Spleen (tissue), 7 donors: ENCODE measurements around the gene TMEM174.

Experiments
- POLR2A ChIP-seq, 3 donors: fragments of 450-650 bp; IDR thresholded peaks; one replicate each; pipeline ENCODE4 v1.5.1; 2017; ENCODE audit warnings: antibody characterized with exemption in 3 of 3, mild to moderate bottlenecking in 1 of 3
- POLR2AphosphoS5 ChIP-seq, 3 donors: sonication (generic); formaldehyde crosslinking; IDR thresholded peaks; one replicate each; pipeline ENCODE4 v1.5.1; 2017; ENCODE audit warnings: antibody characterized with exemption in 3 of 3
- TF ChIP-seq, protein P1 (sequence below), 11 experiments: fragments of 200-600 bp in 7 of 11; fragments of 450-650 bp in 4 of 11; sonication (generic) in 4 of 11; IDR thresholded peaks in 8 of 11; conservative IDR thresholded peaks in 3 of 11; 1 replicate in 7 of 11; 2 replicates in 4 of 11; pipeline versions ENCODE4 v1.4.0 to v1.8.0; 2016 to 2021; ENCODE audit warnings: antibody characterized with exemption in 11 of 11, inconsistent platforms in 4 of 11, mild to moderate bottlenecking in 1 of 11
- donor health status: DM: no; HTN: no; CAD: no; lungs with moderate emphysema.
- donor health status: DM: no; HTN: no; CAD: no.
- donor health status: DM: no; HTN: no; CAD: no.

DNA sequence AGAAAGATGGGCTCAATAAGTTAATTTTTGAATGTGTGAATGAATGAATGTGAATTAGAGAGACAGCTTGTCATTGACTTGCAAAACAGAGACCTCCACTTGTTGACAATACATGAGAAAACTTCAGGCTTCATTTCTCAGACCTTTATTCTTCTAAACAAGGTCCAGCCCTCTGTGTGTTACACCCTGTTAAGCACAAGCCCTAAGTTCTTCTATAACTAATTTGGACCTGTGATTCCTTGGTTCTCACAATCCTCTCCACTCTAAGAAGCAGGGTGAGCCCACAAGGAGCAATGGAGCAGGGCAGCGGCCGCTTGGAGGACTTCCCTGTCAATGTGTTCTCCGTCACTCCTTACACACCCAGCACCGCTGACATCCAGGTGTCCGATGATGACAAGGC, at the start of gene TMEM174:
- TF ChIP-seq, protein P1, sequence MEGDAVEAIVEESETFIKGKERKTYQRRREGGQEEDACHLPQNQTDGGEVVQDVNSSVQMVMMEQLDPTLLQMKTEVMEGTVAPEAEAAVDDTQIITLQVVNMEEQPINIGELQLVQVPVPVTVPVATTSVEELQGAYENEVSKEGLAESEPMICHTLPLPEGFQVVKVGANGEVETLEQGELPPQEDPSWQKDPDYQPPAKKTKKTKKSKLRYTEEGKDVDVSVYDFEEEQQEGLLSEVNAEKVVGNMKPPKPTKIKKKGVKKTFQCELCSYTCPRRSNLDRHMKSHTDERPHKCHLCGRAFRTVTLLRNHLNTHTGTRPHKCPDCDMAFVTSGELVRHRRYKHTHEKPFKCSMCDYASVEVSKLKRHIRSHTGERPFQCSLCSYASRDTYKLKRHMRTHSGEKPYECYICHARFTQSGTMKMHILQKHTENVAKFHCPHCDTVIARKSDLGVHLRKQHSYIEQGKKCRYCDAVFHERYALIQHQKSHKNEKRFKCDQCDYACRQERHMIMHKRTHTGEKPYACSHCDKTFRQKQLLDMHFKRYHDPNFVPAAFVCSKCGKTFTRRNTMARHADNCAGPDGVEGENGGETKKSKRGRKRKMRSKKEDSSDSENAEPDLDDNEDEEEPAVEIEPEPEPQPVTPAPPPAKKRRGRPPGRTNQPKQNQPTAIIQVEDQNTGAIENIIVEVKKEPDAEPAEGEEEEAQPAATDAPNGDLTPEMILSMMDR (IDR thresholded peaks at IDR 0.05 in 8 of 11, conservative IDR thresholded peaks at IDR 0.05 in 3 of 11) = no peak
- TF ChIP-seq POLR2A (IDR thresholded peaks at IDR 0.05) = no peak
- TF ChIP-seq POLR2AphosphoS5 (IDR thresholded peaks at IDR 0.05) = no peak
